Erythroblast (primary cell): Measurements from ENCODE around the gene MESP2.

Source experiments
- DNase-seq, 2 experiments: peaks; one replicate each; lab custom pipeline; 2025; lab: John Stamatoyannopoulos, UW
- GATA1 ChIP-seq: IDR thresholded peaks from 2 replicates; pipeline ENCODE4 v1.6.1; 2011; ENCODE audit warnings: low read depth, mild to moderate bottlenecking, control low read depth, low read length, moderate library complexity
- POLR2A ChIP-seq: IDR thresholded peaks from 2 replicates; pipeline ENCODE4 v1.6.1; 2011; ENCODE audit warnings: mild to moderate bottlenecking, low read length

Gene MESP2

GRCh38 chr15:89795996-89796395, 19.9 kb downstream of the MESP2 start:
- DNase-seq = no peak
- no peak for TF ChIP-seq GATA1
- TF ChIP-seq POLR2A = no peak

GRCh38 chr15:89797678-89798201, 21.6 kb downstream of the MESP2 start:
- DNase-seq = no peak
- TF ChIP-seq GATA1 (no peak), POLR2A (no peak)

GRCh38 chr15:89799011-89799911, 23.1 kb downstream of the MESP2 start:
- no peak for TF ChIP-seq GATA1
- no peak for TF ChIP-seq POLR2A
- DNase-seq = no peak

GRCh38 chr15:89799918-89800498, 23.9 kb downstream of the MESP2 start:
- DNase-seq = no peak
- TF ChIP-seq GATA1 (no peak), POLR2A (no peak)

- TF ChIP-seq GATA1 (no peak), POLR2A (no peak)
- DNase-seq = no peak
Measured at GRCh38 chr15:89801471-89802195, 25.5 kb downstream of the MESP2 start.

- DNase-seq = no peak
Measured at GRCh38 chr15:89802231-89802928, 26.2 kb downstream of the MESP2 start.

GRCh38 chr15:89802986-89803824, 27.1 kb downstream of the MESP2 start:
- DNase-seq = no peak
- TF ChIP-seq POLR2A (no peak), GATA1 (no peak)

More at GRCh38 chr15:89802231-89802928, 26.2 kb downstream of the MESP2 start:
- TF ChIP-seq POLR2A (no peak), GATA1 (no peak)

GRCh38 chr15:89803941-89804800, 28.0 kb downstream of the MESP2 start:
- no peak for DNase-seq
- TF ChIP-seq GATA1 = no peak
- no peak for TF ChIP-seq POLR2A

GRCh38 chr15:89805241-89806209, 29.4 kb downstream of the MESP2 start:
- DNase-seq = no peak
- no peak for TF ChIP-seq GATA1
- no peak for TF ChIP-seq POLR2A

GRCh38 chr15:89806210-89806558, 30.1 kb downstream of the MESP2 start:
- TF ChIP-seq POLR2A (no peak), GATA1 (no peak)
- DNase-seq = no peak
